LNCAP (cell line): ENCODE data around the gene CDKN2A.
A peak's percentile ranks its signal among the peaks of the same experiment; 100 is the strongest.

Source experiments
- CTCF ChIP-seq: fragments of 450-650 bp; IDR thresholded peaks from 2 replicates; pipeline ENCODE4 v1.5.1; 2017; ENCODE audit warnings: mild to moderate bottlenecking

CDKN2A gene

GRCh38 chr9:22005021-22005701, 11.0 kb upstream of the CDKN2A start:
- TF ChIP-seq CTCF = no peak

- no peak for TF ChIP-seq CTCF
Measured at GRCh38 chr9:22002038-22002437, 7.8 kb upstream of the CDKN2A start.

GRCh38 chr9:21998026-21998425, 3.8 kb upstream of the CDKN2A start:
- TF ChIP-seq CTCF = no peak

- no peak for TF ChIP-seq CTCF
Measured at GRCh38 chr9:21997480-21997879, 3.3 kb upstream of the CDKN2A start.

GRCh38 chr9:21996858-21997257, 2.7 kb upstream of the CDKN2A start:
- no peak for TF ChIP-seq CTCF

- no peak for TF ChIP-seq CTCF
Measured at GRCh38 chr9:21996438-21996837, 2.2 kb upstream of the CDKN2A start.

GRCh38 chr9:21995666-21996398, 1.6 kb upstream of the CDKN2A start:
- peak; percentile 49 for TF ChIP-seq CTCF
